SJCRH30 (cell line): ENCODE results near the gene SEL1L3. TPM values are rescaled to one million over a fixed set of nuclear protein-coding genes. Genes with fewer than 3 reads are reported as not detected.
A peak's percentile ranks its signal among the peaks of the same experiment; 100 is the strongest.

Experiments used
- DNase-seq, 2 experiments: peaks; one replicate each; pipeline ENCODE4 v3.0.0-alpha.2; 2015 to 2020
- H3K27ac ChIP-seq: fragments of 250-450 bp; sonication (Bioruptor Pico); 2 replicates; pipeline ENCODE4 v1.5.1; 2020; ENCODE audit warnings: mild to moderate bottlenecking, moderate library complexity
- H3K27me3 ChIP-seq: fragments of 250-450 bp; sonication (Bioruptor Pico); 2 replicates; pipeline ENCODE4 v1.5.1; 2020; ENCODE audit warnings: mild to moderate bottlenecking, moderate library complexity
- H3K36me3 ChIP-seq: fragments of 250-450 bp; sonication (Bioruptor Pico); 2 replicates; pipeline ENCODE4 v1.5.1; 2020; ENCODE audit warnings: mild to moderate bottlenecking, moderate library complexity
- H3K4me1 ChIP-seq: fragments of 250-450 bp; sonication (Bioruptor Pico); 2 replicates; pipeline ENCODE4 v1.5.1; 2020; ENCODE audit warnings: mild to moderate bottlenecking, moderate library complexity
- H3K4me3 ChIP-seq: fragments of 250-450 bp; sonication (Bioruptor Pico); 2 replicates; pipeline ENCODE4 v1.5.1; 2020; ENCODE audit warnings: mild to moderate bottlenecking, moderate library complexity
- H3K9me3 ChIP-seq: fragments of 250-450 bp; sonication (Bioruptor Pico); replicated peaks from 2 replicates; pipeline ENCODE4 v1.5.1; 2020; ENCODE audit warnings: mild to moderate bottlenecking, moderate library complexity
- total RNA-seq: library from RNA; depleted of rRNA; stranded (reverse); fragments of >200 nt; shearing (Covaris generic); gene quantifications from 2 replicates; pipeline ENCODE4 v1.2.3, GENCODE V29; 2014

Gene SEL1L3
- total RNA-seq, 1 experiment from 2014 or later: 52.3 TPM

DNA sequence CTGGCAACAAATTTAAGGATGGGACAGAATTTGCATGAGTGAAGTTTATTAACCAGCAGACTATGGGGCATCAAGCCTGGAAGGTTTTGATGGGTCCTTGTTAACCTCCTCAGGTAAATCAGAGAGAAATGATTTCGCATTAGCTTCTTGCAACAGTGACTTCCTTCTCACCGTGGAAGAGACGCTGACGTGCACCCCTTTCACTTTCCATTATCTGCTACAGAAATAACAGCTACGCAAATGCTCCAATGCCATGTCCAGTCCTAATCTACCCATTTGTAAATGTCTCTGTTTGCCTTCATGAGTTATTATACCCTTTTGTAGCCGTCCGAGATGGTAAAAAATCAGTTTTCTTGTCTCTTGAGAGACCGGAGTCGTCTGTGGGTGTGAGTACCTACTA is 106.9 kb downstream of the SEL1L3 start:
- Histone ChIP-seq H3K27ac (no peak overlapping the region), H3K36me3 (peaks cover 21% of the 10 kb centered on the region), H3K9me3 (peaks cover 7% of the 10 kb centered on the region; the same call in 1 of the 2 replicates), H3K4me1 (no peaks in the 10 kb centered on the region), H3K4me3 (no peak overlapping the region), H3K27me3 (no peaks in the 10 kb centered on the region)
- no peak for DNase-seq

DNA sequence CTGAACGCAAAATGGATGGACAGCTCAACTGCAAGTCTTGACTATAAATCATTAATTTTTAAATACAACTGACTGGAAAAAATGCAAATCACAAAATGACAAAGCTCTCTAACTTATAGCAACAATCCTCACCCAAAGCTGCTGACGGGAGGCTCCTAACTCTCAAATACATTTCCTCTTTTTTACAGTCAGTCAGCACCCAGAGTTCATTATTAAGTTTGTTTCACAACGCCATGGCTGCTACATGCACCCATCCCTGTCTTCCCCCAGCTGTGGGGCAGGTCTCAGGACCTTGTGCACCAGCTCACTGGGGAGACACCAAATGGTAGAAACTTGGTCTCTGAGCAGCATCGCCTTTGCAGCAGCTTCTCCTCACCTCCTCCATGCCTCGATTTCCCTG is 109.5 kb downstream of the SEL1L3 start:
- no peak overlapping the region for H3K27ac ChIP-seq
- no peak overlapping the region for H3K4me3 ChIP-seq
- no peaks in the 10 kb centered on the region for H3K27me3 ChIP-seq
- DNase-seq: no peak
- H3K9me3 ChIP-seq: no peaks in the 10 kb centered on the region
- peaks cover 2% of the 10 kb centered on the region; the same call in 1 of the 2 replicates for H3K36me3 ChIP-seq
- no peaks in the 10 kb centered on the region for H3K4me1 ChIP-seq

DNA sequence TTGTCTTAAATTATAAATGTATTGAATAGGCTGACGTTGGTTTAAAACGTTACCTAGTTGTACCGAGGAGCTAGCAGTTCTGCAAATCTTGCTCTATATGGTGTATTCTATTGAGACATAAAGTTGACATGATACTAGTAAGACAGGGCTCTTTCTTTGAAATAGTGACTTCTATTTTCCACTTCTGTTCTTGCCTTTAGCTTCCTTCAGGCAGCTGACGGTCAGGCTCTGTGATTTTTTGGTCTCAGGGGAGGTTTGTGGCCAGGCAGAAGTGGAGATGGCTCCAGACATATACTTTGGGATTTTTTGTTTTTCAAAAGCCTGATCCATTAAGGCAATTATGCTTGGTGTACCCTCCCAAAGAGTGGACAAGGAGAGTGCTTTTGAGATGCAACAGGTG is 111.9 kb downstream of the SEL1L3 start:
- H3K36me3 ChIP-seq: peaks cover 4% of the 10 kb centered on the region; the same call in 1 of the 2 replicates
- H3K4me3 ChIP-seq: no peak overlapping the region
- no peaks in the 10 kb centered on the region for H3K9me3 ChIP-seq
- no peaks in the 10 kb centered on the region for H3K27me3 ChIP-seq
- DNase-seq: no peak
- H3K4me1 ChIP-seq: no peaks in the 10 kb centered on the region
- no peak overlapping the region for H3K27ac ChIP-seq

DNA sequence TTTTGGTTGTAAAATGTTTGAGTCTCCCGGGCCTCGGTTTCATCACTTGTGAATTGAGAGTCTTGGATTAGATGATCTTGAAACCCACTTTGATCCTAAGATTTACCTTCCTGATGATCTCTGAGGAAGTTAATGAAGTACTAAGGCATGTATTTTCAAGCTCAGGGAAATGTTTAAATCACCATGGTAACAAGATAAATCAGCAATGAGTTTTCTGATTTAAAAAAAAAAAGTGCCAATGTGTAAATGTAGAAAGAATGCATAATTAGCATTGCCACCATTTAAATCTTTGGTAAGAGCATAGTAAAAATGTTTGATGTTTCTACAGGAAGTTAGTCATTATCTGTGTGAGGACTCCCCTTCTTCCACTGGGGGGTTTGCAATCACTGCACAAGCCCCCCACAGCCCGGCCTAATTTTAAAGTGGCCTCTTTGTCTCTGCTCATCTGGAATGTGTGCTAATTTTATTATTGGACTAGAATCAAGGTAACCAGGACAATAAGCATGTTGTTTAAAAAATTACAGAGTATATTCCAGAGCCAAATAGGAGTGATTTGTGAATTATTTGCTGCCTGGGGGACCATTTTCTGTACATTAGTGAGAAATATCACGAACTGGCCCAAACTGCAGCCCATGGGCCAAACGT is 113.5 kb downstream of the SEL1L3 start:
- Histone ChIP-seq H3K4me3 (no peak overlapping the region), H3K9me3 (no peaks in the 10 kb centered on the region), H3K27me3 (no peaks in the 10 kb centered on the region), H3K36me3 (peaks cover 4% of the 10 kb centered on the region; the same call in 1 of the 2 replicates), H3K27ac (no peak overlapping the region), H3K4me1 (no peaks in the 10 kb centered on the region)
- DNase-seq: no peak

DNA sequence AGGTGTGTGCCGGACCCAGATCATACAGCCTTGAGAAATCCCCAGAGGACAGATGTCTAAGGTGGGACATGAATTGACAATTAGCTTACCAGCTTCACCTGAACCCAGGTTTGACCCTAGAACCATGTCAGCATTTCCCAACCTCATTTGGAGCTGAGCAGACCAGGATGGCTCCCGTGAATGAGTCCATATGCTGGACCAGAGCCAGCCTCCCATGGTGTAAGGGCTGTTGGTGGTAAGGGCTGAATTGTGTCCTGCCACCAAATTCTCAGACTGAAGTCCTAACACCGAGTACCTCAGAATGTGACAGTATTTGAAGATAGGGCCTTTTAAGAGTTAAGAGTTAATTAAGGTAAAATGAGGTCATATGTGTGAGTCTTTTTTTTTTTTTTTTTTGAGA is 118.8 kb downstream of the SEL1L3 start:
- Histone ChIP-seq H3K27me3 (no peaks in the 10 kb centered on the region), H3K4me3 (no peak overlapping the region), H3K4me1 (no peaks in the 10 kb centered on the region), H3K9me3 (no peaks in the 10 kb centered on the region), H3K27ac (no peak overlapping the region), H3K36me3 (peaks cover 4% of the 10 kb centered on the region; the same call in 1 of the 2 replicates)
- no peak for DNase-seq

DNA sequence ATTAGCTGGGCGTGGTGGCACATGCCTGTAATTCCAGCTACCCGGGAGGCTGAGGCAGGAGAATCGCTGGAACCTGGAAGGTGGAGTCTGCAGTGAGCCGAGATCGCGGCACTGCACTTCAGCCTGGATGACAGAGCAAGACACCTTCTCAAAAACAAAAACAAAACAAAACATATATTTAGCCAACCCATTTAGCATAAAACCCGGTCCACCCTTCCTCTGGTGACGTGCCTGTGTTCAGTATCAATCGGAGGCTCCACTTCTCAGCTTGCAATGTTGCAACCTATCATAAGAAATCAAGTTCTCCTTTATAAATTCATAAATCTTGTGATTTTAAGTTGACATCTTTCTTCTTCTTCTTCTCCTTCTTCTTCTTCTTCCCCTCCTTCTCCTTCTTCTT is 133.2 kb downstream of the SEL1L3 start:
- no peaks in the 10 kb centered on the region for H3K36me3 ChIP-seq
- H3K9me3 ChIP-seq: no peaks in the 10 kb centered on the region
- no peak overlapping the region for H3K4me3 ChIP-seq
- H3K27ac ChIP-seq: no peak overlapping the region
- H3K27me3 ChIP-seq: no peaks in the 10 kb centered on the region
- DNase-seq: no peak
- H3K4me1 ChIP-seq: no peaks in the 10 kb centered on the region; the same call in 1 of the 2 replicates

DNA sequence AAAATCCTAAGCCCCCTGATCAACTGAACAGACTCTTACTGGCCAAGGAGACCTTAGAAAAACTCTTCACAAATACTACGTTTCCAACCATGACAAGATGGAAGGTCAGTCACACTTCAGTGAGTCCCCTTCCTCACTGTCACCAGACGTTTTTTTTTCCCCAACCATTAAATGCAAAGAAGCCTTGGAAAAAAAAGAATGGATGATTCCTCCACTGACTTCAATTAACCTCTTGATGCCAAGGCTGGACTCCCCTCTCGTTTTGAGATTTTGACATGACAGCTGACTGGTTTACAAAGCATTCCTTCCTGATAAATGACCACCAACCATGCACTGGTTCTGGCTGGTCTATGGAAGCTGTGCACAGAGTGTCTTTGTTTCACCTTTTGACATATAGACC is 133.9 kb downstream of the SEL1L3 start:
- Histone ChIP-seq H3K9me3 (no peaks in the 10 kb centered on the region), H3K27ac (no peak overlapping the region), H3K4me3 (no peak overlapping the region), H3K4me1 (peaks cover 2% of the 10 kb centered on the region), H3K36me3 (no peaks in the 10 kb centered on the region), H3K27me3 (no peaks in the 10 kb centered on the region)
- DNase-seq: no peak

DNA sequence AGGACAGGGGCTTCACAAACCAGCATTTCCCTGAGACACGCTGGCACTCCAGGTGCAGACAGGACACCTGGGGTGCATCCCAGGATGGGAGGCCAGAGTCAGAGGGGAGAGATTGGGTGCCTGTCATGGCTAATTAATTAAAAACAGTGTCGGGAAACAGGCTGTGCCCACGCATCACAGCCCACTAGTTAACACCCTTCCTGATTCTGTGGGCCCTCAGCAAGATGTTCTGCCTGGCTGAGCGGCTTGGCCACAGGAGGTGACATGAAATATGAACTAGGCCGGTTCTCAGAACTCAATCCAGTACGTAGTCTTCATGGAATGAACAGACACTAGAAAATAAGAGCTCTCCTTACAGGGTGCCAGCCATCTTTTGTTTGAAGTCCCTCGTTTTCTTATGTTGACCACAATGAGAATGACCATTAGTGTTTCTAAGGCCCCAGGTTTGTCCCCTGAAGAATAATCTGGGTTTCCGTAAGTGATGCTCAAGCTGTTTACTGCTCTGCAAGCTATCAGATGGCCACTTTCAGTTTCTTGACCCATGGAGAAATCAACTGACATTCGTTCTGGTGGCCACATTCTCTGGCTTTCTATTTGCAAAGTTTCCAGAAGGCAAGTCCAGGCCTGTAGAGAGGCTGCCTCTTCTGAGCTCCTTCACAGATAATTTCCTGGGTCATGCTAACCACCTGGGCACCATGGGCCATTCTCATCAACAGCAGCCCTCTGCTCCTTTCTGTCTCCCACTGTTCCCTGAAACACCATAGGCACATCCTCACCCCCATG is 134.9 kb downstream of the SEL1L3 start:
- Histone ChIP-seq H3K9me3 (no peaks in the 10 kb centered on the region), H3K27ac (no peak overlapping the region), H3K4me1 (peaks cover 12% of the 10 kb centered on the region), H3K4me3 (no peak overlapping the region), H3K36me3 (no peaks in the 10 kb centered on the region), H3K27me3 (no peaks in the 10 kb centered on the region)
- DNase-seq: no peak

DNA sequence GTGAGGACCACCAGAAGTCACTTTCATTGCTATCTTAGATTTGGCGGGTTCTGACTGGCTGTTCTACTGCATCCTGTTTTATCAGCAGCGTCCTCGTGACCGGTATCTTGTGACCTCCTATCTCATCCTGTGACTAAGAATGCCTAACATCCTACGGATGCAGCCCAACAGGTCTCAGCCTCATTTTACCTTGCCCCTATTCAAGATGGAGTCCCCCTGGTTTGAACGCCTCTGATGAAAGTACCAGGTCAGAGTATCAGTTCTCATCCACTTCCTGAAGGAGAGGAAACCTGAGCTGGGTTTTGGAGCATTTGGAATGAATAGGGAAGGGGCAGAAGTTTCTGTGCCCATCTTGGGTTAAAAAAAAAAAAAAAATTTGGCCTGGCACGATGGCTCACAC is 136.9 kb downstream of the SEL1L3 start:
- DNase-seq: no peak
- H3K4me3 ChIP-seq: no peak overlapping the region
- H3K36me3 ChIP-seq: no peaks in the 10 kb centered on the region
- H3K4me1 ChIP-seq: peaks cover 14% of the 10 kb centered on the region
- H3K27me3 ChIP-seq: no peaks in the 10 kb centered on the region
- no peaks in the 10 kb centered on the region for H3K9me3 ChIP-seq
- H3K27ac ChIP-seq: no peak overlapping the region

DNA sequence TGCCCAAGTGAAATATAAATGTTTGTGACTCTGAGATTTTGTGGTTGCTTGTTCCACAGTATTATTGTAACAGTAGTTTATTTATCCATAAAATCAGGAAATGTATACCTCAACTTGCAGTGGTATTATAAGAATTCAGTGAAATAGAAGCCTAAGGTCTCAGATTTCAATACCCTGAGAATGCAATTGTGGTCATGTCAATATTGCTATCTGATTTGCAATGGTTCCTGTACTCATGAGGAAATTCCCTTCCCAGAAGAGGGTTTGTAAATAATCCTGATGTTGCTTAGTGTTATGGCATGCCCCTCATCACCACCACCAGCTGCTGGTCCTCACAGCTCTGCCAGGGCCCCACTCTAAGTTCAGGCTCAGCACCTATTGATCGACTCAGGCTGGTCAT is 139.4 kb downstream of the SEL1L3 start:
- Histone ChIP-seq H3K4me1 (peaks cover 14% of the 10 kb centered on the region), H3K27me3 (no peaks in the 10 kb centered on the region), H3K4me3 (no peak overlapping the region), H3K36me3 (no peaks in the 10 kb centered on the region), H3K9me3 (no peaks in the 10 kb centered on the region), H3K27ac (no peak overlapping the region)
- DNase-seq: peak; percentile 21 to 49

DNA sequence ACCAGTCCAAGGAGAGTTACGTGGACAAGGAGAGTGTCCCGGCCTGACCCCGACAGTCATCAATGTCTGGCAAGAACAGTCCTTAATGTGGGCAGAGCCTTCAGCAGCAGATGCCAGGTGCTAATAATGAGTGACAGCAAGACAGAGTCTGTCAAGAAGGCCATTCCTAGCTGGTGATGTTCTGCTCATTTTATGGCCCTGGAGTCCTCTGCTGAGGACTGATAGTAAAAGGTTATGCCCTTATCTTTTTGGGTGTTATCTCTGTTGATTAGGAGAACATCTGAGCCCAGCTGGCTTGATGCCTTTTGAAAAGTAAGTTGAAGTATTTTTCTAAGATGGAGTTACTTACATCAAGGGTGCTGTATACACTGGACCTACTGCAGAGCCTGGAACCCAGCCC is 139.8 kb downstream of the SEL1L3 start:
- H3K27me3 ChIP-seq: no peaks in the 10 kb centered on the region
- no peak overlapping the region for H3K27ac ChIP-seq
- DNase-seq: no peak

DNA sequence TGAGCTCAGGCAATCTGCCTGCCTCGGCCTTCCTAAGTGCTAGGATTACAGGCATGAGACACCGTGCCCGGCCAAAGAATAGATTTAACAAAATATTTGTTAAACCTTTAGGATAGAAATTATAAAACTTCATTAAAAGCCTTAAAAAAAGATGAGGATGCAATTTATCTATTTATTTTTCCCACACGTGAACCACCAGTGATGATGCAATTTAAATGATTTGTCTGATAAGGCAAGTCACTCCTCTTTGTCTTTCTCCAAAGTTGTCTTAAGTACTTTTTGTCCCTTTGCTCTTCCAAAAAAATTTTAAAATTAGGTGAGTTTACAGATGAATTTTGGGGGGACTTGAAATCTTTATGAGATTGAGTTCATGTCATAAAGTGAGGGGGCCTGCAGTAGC is 149.0 kb downstream of the SEL1L3 start:
- H3K27me3 ChIP-seq: no peaks in the 10 kb centered on the region; the same call in 1 of the 2 replicates

More for the DNA sequence above, 139.8 kb downstream of the SEL1L3 start:
- Histone ChIP-seq H3K9me3 (no peaks in the 10 kb centered on the region), H3K4me1 (peaks cover 14% of the 10 kb centered on the region), H3K4me3 (no peak overlapping the region), H3K36me3 (no peaks in the 10 kb centered on the region)

DNA sequence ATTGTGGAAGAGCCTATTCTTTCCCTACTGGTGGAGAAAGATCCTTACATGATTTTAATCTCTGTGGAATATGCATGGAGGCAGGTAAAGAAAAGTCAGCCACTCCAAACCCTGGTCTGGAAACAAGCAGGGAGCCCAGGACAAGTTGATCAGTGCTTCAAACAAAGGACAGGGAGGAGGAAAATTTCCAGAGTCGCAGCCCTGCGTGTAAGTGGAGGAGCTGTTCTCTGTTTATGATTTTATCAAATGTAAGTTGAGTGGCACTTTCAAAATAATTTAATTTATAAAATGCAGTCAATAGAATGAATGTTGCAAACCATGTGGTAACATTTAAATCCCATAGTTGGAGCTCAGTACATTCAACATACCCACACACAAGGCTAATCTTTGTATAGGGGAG is 150.2 kb downstream of the SEL1L3 start:
- H3K27me3 ChIP-seq: no peaks in the 10 kb centered on the region; the same call in 1 of the 2 replicates
- no peaks in the 10 kb centered on the region for H3K9me3 ChIP-seq
- H3K4me3 ChIP-seq: no peak overlapping the region
- no peak overlapping the region for H3K27ac ChIP-seq
- DNase-seq: no peak
- no peaks in the 10 kb centered on the region for H3K36me3 ChIP-seq
- H3K4me1 ChIP-seq: no peaks in the 10 kb centered on the region

More for the DNA sequence above, 149.0 kb downstream of the SEL1L3 start:
- H3K9me3 ChIP-seq: no peaks in the 10 kb centered on the region
- H3K27ac ChIP-seq: no peak overlapping the region
- no peak for DNase-seq
- no peak overlapping the region for H3K4me3 ChIP-seq
- no peaks in the 10 kb centered on the region for H3K4me1 ChIP-seq
- no peaks in the 10 kb centered on the region for H3K36me3 ChIP-seq

DNA sequence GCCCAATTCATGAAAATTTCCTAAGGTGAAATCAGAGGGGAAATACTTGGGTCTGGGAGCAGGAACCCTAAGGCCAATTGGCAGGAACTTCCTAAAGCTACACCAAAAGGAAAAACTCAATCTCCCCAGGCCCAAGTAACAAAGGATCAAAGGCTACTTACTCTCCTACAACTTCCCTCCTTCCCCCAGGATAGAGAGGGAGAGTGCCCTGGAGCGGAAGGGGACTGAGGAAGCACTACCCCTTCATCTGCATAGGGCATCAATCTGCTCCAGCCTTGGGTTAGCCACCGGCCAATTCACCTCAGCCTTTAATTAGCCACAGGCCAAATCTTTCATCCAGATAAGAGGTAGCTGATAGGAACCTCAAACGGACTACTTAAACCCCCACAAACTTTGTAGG is 152.2 kb downstream of the SEL1L3 start:
- Histone ChIP-seq H3K27me3 (no peaks in the 10 kb centered on the region), H3K9me3 (no peaks in the 10 kb centered on the region), H3K4me3 (no peak overlapping the region), H3K36me3 (no peaks in the 10 kb centered on the region), H3K4me1 (no peaks in the 10 kb centered on the region), H3K27ac (no peak overlapping the region)
- DNase-seq: no peak

DNA sequence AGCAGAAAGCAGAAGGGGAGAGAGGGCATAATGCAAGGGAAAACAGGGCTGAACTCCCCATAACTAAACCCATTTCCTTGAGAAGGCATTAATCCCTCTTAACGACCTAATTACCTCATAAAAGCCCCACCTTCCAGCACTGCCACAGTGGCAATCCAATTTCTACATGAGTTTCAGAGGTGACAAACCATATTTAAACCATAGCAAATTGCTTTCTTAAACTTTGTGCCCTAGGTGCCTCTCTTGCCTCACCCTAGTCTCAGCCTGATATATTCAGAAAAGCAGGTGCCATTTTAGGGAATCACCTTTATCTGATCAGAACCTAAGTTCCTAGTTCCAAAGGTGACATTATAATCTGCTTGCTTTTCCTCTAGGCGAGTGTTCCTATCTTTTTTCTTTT is 158.3 kb downstream of the SEL1L3 start:
- H3K27me3 ChIP-seq: no peaks in the 10 kb centered on the region
- DNase-seq: no peak
- no peaks in the 10 kb centered on the region for H3K4me1 ChIP-seq
- H3K36me3 ChIP-seq: no peaks in the 10 kb centered on the region
- no peak overlapping the region for H3K4me3 ChIP-seq
- H3K27ac ChIP-seq: no peak overlapping the region
- 0 out of 2 replicates have a peak, but pooled peaks cover 3% of the 10 kb centered on the region for H3K9me3 ChIP-seq
